HG02885 (cell line): ENCODE data around the gene VWA1.
"Not testable (repeated sequence)": the region's sequence is repeated elsewhere in the genome, so short reads cannot be mapped to it uniquely, and the experiment has no call there.

Experiments used
- ATAC-seq: cut with Tn5 transposase; IDR thresholded peaks from one replicate; pipeline ENCODE4 v1.9.1; 2021; ENCODE audit warnings: mild to moderate bottlenecking; ENCODE audit not compliant: unreplicated experiment, poor library complexity

The VWA1 gene

GRCh38 chr1:1402072-1402900, 33.2 kb upstream of the VWA1 start:
- ATAC-seq = no peak

DNA sequence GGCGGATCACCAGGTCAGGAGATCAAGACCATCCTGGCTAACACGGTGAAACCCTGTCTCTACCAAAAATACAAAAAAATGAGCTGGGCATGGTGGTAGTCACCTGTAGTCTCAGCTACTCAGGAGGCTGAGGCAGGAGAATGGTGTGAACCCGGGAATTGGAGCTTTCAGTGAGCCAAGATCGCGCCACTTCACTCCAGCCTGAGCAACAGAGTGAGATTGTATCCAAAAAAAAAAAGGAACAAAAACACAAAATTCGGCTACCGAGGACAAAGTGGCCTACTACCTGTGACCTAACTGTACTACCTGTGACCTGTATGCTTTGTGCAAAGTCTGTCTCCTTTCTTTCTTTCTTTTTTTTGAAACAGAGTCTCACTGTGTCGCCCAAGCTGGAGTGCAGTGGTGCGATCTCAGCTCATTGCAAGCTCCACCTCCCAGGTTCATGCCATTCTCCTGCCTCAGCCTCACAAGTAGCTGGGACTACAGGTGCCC, 32.5 kb upstream of the VWA1 start:
- not testable (repeated sequence) for ATAC-seq

DNA sequence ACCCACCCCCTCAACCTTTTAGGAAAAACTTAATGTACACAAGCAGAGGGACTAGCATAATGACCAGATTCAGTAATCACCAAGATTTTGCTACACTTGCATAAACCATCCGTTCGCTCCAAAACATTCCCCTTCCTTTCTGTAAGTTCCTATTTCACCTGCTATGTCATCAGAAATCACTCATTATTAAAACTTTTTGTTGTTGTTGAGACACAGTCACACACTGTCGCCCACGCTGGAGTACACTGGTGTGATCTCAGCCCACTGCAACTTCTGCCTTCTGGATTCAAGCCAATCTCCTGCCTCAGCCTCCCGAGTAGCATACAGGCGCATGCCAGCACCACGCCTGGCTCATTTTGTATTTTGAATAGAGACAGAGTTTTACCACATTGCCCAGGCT, 31.8 kb upstream of the VWA1 start:
- no peak for ATAC-seq

DNA sequence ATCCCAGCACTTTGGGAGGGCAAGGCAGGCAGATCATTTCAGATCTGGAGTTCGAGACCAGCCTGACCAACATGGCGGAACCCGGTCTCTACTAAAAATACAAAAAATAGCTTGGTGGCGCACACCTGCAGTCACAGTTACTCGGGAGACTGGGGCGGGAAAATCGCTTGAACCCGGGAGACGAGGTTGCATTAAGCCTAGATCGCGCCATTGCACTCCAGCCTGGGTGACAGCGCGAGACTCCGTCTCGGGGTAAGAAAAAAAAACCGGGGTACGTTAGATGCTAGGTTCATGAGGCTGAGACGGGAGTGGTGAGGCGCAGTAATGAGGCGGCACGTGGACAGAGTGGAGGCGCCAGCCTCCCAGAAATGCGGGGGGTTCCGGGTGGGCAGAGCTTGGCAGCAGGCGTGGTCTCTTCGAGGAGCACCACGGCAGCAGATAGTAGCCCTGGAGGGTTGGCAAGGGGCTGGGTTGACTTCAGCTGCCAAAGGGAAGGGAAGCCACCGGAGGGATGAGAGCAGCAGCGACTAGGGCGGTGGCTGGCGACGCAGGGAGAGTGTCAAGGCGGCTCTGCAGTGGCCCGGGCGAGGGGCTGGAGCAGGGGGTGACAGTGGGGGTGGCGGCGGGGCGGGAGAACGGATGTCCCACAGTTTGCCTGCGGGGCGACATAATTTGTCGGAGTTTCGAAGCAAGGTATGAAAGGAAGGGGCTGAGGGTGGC, 29.2 kb upstream of the VWA1 start:
- peak; percentile 8 for ATAC-seq

DNA sequence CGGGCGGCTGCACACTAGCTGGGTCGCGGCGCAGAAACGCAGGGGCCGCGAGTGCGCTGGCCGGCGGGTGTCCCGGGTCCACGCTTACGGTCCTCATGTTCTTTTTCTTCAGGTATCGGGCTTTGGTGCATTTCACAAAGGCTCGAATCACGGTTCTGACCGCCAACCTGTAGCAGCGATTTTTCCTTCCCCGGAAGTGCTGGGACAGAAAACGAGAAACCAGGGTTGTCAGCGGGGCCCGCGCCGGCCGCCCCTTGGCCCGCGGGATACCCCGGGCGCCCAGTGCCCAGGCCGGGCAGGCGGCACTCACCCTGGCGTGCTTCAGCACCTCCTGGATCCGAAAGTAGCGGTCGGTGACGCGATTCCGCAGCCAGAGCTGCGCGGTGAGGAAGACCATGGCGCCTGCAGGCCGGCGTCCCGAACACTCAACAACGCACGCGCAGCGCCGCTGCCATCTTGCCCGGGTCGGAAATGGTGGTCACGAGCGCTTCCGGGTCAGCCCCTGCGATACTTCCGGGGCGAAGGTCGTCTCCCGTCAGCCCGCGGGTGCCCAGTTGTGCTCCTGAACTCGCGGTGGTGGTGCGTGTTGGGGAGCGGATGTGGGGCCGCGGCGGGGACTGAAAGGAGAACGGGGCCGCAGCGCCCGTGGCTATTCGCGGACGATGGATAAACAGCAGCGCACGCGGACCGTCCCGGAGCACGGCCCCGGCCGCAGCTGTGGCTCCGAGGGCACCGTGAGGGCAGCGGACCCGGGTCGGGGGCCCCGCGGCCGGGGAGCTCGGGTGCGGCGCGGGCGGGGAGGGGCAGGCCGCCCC, 28.5 kb upstream of the VWA1 start, which contains the start of gene MRPL20:
Gene MRPL20, minus strand, starts transcription at position 473 of the 815 bp plus-strand sequence. Its CDS starts 76 bp downstream, at position 397.
- peak; percentile 95 for ATAC-seq

GRCh38 chr1:1407636-1408318, 27.7 kb upstream of the VWA1 start:
- ATAC-seq = peak; percentile 28

- ATAC-seq = not testable (repeated sequence)
Measured at GRCh38 chr1:1410238-1410637, 25.3 kb upstream of the VWA1 start.

DNA sequence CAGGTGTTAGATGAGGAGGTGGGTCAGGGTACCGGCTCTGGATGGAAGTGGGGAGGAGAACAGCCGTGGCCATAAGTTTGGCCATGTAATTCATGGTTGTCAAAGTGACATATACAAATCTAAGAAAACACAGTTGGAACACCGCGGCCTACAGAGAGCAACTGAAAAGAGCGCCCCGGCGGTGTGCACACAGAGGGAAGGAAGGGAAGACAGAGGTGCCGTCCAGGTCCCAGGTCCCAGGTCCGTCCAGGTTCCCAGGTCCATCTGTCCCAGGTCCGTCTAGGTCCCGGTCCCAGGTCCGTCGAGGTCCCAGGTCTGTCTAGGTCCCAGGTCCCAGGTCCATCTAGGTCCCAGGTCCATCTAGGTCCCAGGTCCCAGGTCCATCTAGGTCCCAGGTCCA, 23.9 kb upstream of the VWA1 start:
- ATAC-seq = no peak

DNA sequence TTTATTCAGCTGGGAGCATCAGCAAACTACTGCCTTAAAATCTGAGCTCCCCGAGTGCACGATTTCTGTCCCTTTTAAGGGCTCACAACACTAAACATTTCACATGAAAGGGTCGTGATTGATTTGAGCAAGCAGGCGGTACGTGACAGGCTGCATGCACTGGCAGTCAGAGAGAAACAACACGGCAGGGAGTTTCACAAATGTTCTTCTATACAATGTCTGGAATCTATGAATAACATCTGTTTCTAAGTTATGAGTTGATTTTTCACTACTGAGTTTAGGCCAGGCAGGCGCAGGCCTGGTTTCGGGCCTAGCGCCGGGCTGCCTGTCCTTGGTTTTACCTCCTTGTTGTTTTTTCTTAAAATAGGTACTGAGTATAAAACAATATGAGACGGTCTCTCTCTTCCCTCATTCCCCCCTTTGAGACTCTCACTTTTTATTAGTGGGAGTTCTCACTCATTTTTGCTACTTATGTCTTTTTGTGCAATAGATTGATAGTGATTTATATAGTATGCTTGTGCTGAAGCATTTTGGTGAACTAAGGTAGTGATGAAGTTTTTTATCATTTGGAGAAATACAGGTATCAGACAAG, 23.1 kb upstream of the VWA1 start:
- ATAC-seq = not testable (repeated sequence)

DNA sequence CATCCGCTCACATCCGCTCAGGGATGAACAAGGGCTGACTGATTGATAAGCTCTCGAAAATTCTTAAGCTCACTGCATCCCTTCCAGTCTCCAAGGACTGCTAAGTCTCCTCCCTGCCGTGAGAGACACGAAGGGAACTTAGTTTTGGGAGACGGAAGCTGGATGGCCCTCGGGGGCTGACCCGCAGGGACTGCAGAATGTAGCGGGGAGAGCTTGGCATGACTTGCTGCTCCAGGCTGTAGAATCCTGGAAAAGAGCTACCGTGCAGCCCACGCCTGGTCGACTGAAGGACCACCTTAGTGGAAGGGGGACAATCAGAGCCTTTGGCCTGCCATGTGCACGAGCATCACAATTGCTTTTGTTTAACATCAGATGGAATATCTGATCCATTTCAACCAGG, 19.7 kb upstream of the VWA1 start:
- no peak for ATAC-seq

- ATAC-seq = not testable (repeated sequence)
Measured at GRCh38 chr1:1417396-1417795, 18.1 kb upstream of the VWA1 start.

- not testable (repeated sequence) for ATAC-seq
Measured at GRCh38 chr1:1417825-1418463, 17.5 kb upstream of the VWA1 start.

DNA sequence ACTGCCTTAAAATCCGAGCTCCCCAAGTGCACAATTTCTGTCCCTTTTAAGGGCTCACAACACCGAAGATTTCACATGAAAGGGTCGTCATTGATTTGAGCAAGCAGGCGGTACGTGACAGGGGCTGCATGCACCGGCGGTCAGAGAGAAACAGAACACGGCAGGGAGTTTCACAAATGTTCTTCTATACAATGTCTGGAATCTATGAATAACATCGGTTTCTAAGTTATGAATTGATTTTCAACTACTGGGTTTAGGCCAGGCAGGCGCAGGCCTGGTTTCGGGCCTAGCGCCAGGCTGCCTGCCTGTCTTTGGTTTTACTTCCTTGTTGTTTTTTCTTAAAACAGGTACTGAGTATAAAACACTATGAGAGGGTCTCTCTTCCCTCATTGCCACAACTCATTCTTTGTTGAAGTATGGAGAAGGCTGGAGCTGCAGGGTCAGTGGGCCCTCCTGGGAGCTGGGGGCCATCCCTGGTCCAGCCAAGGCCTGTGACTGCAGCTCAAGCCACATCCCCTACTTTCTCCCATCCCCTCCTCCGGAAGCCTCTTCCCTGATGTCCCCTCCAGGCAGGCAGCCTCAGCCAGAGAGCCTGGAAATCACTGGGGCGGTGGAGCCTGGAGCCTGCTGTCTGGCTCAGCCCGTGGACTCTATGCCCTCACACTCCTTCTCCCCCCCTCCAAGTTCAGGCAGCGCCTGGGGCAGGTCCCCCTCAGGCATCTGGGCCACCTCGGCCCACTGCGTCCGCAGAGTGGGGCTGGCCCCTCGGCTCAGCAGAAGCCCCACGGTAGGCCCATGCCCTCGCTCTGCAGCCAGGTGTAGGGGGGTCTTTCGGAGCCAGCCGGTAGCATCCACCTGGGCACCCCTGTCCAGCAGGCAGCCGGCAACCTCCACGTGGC, 16.8 kb upstream of the VWA1 start:
- ATAC-seq = no peak

- no peak for ATAC-seq
Measured at GRCh38 chr1:1419363-1419812, 16.1 kb upstream of the VWA1 start.

GRCh38 chr1:1419813-1420653, 15.5 kb upstream of the VWA1 start:
- no peak for ATAC-seq

DNA sequence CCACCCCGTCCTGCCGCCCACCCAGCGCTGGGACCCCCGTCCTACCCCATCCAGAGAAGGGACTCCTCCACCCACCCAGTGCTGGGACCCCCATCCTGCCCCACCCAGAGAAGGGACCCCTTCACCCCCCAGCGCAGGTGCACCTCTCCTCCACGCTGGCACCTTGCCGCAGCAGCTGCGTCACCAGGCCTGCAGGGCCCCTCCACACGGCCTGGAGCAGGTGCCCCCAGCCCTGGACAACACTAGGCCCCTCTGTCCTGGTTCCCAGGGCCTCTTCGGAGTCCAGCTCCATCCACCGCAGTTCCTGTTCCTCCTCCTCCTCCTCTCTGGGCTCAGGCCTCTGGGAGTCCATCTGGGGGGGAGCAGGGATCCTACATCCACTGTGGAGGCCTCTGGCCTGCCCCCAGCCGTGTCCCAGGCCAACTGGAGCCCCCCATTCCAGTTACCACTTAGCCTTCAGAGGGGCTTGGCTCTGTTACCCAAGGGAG, 14.8 kb upstream of the VWA1 start:
- ATAC-seq = no peak
